HCT116 (cell line): ENCODE data around the gene RNF144B.

Experiments used
- CTCF ChIP-seq, 3 experiments: fragments of 200-600 bp in 1 of 3; sonication (generic) in 1 of 3; IDR thresholded peaks in 2 of 3; conservative IDR thresholded peaks in 1 of 3; 2 replicates each; pipeline ENCODE4 v1.5.1; 2012 to 2017; ENCODE audit warnings: low read depth in 2 of 3, low read length in 2 of 3, antibody characterized with exemption in 1 of 3, borderline replicate concordance in 1 of 3, control low read depth in 1 of 3, mild to moderate bottlenecking in 1 of 3, mixed read lengths in 1 of 3, mixed run types in 1 of 3, moderate library complexity in 1 of 3; ENCODE audit not compliant: insufficient read depth in 1 of 3
- EZH2phosphoT487 ChIP-seq: fragments of 200-600 bp; IDR thresholded peaks from 2 replicates; pipeline ENCODE4 v1.6.1; 2018; ENCODE audit warnings: antibody characterized with exemption, borderline replicate concordance

GRCh38 chr6:18491308-18492045 lies 104.3 kb downstream of the RNF144B start:
- TF ChIP-seq CTCF (IDR thresholded peaks at IDR 0.05 in 2 of 3, conservative IDR thresholded peaks at IDR 0.05 in 1 of 3; ENCODE audit: borderline replicate concordance in 1 of 3, insufficient read depth in 1 of 3, low read depth in 2 of 3, low read length in 2 of 3) = no peak
- no peak for TF ChIP-seq EZH2phosphoT487
